GM19467 (cell line): ENCODE measurements around the gene SCN4B.

Experiments used
- ATAC-seq: cut with Tn5 transposase; IDR thresholded peaks from one replicate; pipeline ENCODE4 v1.9.1; 2021; ENCODE audit warnings: mild to moderate bottlenecking, moderate library complexity; ENCODE audit not compliant: unreplicated experiment

SCN4B gene

GRCh38 chr11:118135051-118135795 is 17.4 kb downstream of the SCN4B start:
- no peak for ATAC-seq

GRCh38 chr11:118133816-118134215 is 18.8 kb downstream of the SCN4B start:
- ATAC-seq = no peak

- no peak for ATAC-seq
Measured at GRCh38 chr11:118132385-118133151, 20.1 kb downstream of the SCN4B start.

- no peak for ATAC-seq
Measured at GRCh38 chr11:118129471-118130172, 23.0 kb downstream of the SCN4B start.

- ATAC-seq = no peak
Measured at GRCh38 chr11:118128721-118129470, 23.7 kb downstream of the SCN4B start.

- no peak for ATAC-seq
Measured at GRCh38 chr11:118128310-118128709, 24.3 kb downstream of the SCN4B start.

GRCh38 chr11:118126082-118126838 is 26.4 kb downstream of the SCN4B start:
- no peak for ATAC-seq

- ATAC-seq = no peak
Measured at GRCh38 chr11:118124929-118125535, 27.6 kb downstream of the SCN4B start.

GRCh38 chr11:118120793-118121192 is 31.8 kb downstream of the SCN4B start:
- no peak for ATAC-seq

GRCh38 chr11:118117790-118118601 is 34.6 kb downstream of the SCN4B start:
- peak; percentile 46 for ATAC-seq

GRCh38 chr11:118115048-118115447 is 37.6 kb downstream of the SCN4B start:
- no peak for ATAC-seq

- no peak for ATAC-seq
Measured at GRCh38 chr11:118114266-118114665, 38.4 kb downstream of the SCN4B start.

GRCh38 chr11:118112711-118113430 is 39.8 kb downstream of the SCN4B start:
- ATAC-seq = no peak

GRCh38 chr11:118111744-118112035 is 40.9 kb downstream of the SCN4B start:
- ATAC-seq = no peak

- no peak for ATAC-seq
Measured at GRCh38 chr11:118111019-118111743, 41.4 kb downstream of the SCN4B start.

GRCh38 chr11:118109231-118109630 is 43.4 kb downstream of the SCN4B start:
- ATAC-seq = no peak

- no peak for ATAC-seq
Measured at GRCh38 chr11:118108513-118108912, 44.1 kb downstream of the SCN4B start.

GRCh38 chr11:118106789-118107335 is 45.8 kb downstream of the SCN4B start:
- ATAC-seq = no peak
